K562 (cell line): ENCODE data around the gene GALE. TPM values are rescaled to one million over a fixed set of nuclear protein-coding genes. Genes with fewer than 3 reads are reported as not detected.

Experiments used
- ATAC-seq: fragments of 200-7000 bp; cut with Tn5 transposase; 3 replicates; pipeline ENCODE4 v1.9.1; 2020; ENCODE audit warnings: moderate library complexity
- BruUV-seq: library from RNA; stranded (reverse); fragments of 400-500 nt; replicated peaks from 2 replicates; lab custom pipeline; 2021; lab: Mats Ljungman, UMichigan
- CTCF ChIA-PET: fragments of 300-600 bp; formaldehyde crosslinking; extraction: SDS; loops from one replicate; lab custom pipeline; 2021; ENCODE audit warnings: low intra/inter-chr PET ratio; lab: Yijun Ruan, JAX
- POLR2A ChIA-PET: fragments of 300-600, 350-650 bp; sonication (Branson Sonifier 250); formaldehyde crosslinking; extraction: SDS; loops from one replicate; lab custom pipeline; 2021; ENCODE audit warnings: antibody characterized with exemption, inconsistent platforms; lab: Yijun Ruan, JAX
- DNase-seq, 4 experiments: peaks; one replicate each; pipeline versions ENCODE4 v3.0.0 to v3.0.0-alpha.2; 2011 to 2018; ENCODE audit warnings: low spot score in 3 of 4, mixed read lengths in 3 of 4; ENCODE audit errors: extremely low read depth in 1 of 4
- FAIRE-seq: peaks from 2 replicates; lab custom pipeline; 2011; peaks lifted over from hg19 to GRCh38; lab: Jason Lieb, UNC
- H2AFZ ChIP-seq: 2 replicates; pipeline ENCODE4 v1.6.0; 2011; ENCODE audit warnings: low read depth, low read length, control low read depth, inconsistent platforms
- H3K27ac ChIP-seq: fragments of 200-600 bp; 3 replicates; pipeline ENCODE4 v1.8.0; 2011; ENCODE audit warnings: low read depth, mild to moderate bottlenecking, control low read depth, inconsistent platforms, low read length, moderate library complexity, mixed read lengths; ENCODE audit errors: extremely low read depth
- H3K27me3 ChIP-seq, 2 experiments: fragments of 300-600 bp in 1 of 2; 2 replicates in 1 of 2; 3 replicates in 1 of 2; pipeline versions ENCODE4 v1.6.0 to v1.8.0; 2011; ENCODE audit warnings: inconsistent platforms in 2 of 2, low read length in 2 of 2, mild to moderate bottlenecking in 1 of 2, mixed read lengths in 1 of 2, moderate library complexity in 1 of 2; ENCODE audit not compliant: control insufficient read depth in 2 of 2, insufficient read depth in 2 of 2
- H3K36me3 ChIP-seq: fragments of 300-600 bp; 3 replicates; pipeline ENCODE4 v1.8.0; 2011; ENCODE audit warnings: mild to moderate bottlenecking, low read length, inconsistent platforms; ENCODE audit not compliant: control insufficient read depth, insufficient read depth
- H3K4me1 ChIP-seq, 2 experiments: fragments of 200-600 bp in 1 of 2; replicated peaks in 1 of 2; 2 replicates in 1 of 2; 3 replicates in 1 of 2; pipeline versions ENCODE4 v1.5.1 to v1.8.0; 2011; ENCODE audit warnings: inconsistent platforms in 2 of 2, low read length in 2 of 2, mild to moderate bottlenecking in 1 of 2, mixed read lengths in 1 of 2, moderate library complexity in 1 of 2; ENCODE audit not compliant: control insufficient read depth in 2 of 2, insufficient read depth in 2 of 2
- H3K4me2 ChIP-seq: 2 replicates; pipeline ENCODE4 v1.6.1; 2011; ENCODE audit warnings: low read length, control low read depth, inconsistent platforms, mixed read lengths; ENCODE audit not compliant: insufficient read depth
- H3K4me3 ChIP-seq: fragments of 200-600 bp; sonication (generic), shearing (Covaris generic); 2 replicates; pipeline ENCODE4 v1.5.1; 2016; ENCODE audit warnings: control low read depth, inconsistent platforms
- H3K79me2 ChIP-seq: fragments of 200-600 bp; 3 replicates; pipeline ENCODE4 v1.8.0; 2011; ENCODE audit warnings: low read length, inconsistent platforms; ENCODE audit not compliant: control insufficient read depth, insufficient read depth
- H3K9ac ChIP-seq, 2 experiments: 2 replicates each; pipeline versions ENCODE4 v1.6.0 to v1.6.1; 2011; ENCODE audit warnings: low read depth in 2 of 2, low read length in 2 of 2, control low read depth in 1 of 2, inconsistent platforms in 1 of 2, mild to moderate bottlenecking in 1 of 2, mixed read lengths in 1 of 2; ENCODE audit not compliant: insufficient read depth in 1 of 2
- H3K9me1 ChIP-seq: one replicate; pipeline ENCODE4 v1.6.0; 2011; ENCODE audit warnings: inconsistent platforms, mild to moderate bottlenecking, low read length, moderate library complexity; ENCODE audit not compliant: control insufficient read depth, insufficient read depth
- H3K9me3 ChIP-seq: replicated peaks from 2 replicates; pipeline ENCODE4 v1.5.1; 2011; ENCODE audit warnings: low read depth, low read length, inconsistent platforms; ENCODE audit not compliant: control insufficient read depth, insufficient read depth
- H4K20me1 ChIP-seq: replicated peaks from 2 replicates; pipeline ENCODE4 v1.6.1; 2011; ENCODE audit warnings: low read length, inconsistent platforms, mixed read lengths; ENCODE audit not compliant: control insufficient read depth, insufficient read depth
- TBL1XR1 ChIP-seq, 2 experiments: IDR thresholded peaks; 2 replicates each; pipeline ENCODE4 v1.6.1; 2012; ENCODE audit warnings: improper control_type of control experiment in 2 of 2, low read length in 2 of 2, mild to moderate bottlenecking in 1 of 2
- WGBS: fragments of 100-300 bp; shearing (Covaris generic); methylation state at CpG from one replicate; pipeline ENCODE4 v1.1.6; 2016; ENCODE audit warnings: low coverage, mixed read lengths; ENCODE audit not compliant: insufficient coverage; ENCODE audit errors: missing lambda C conversion rate; 5-methylcytosine and 5-hydroxymethylcytosine counted together
- in situ Hi-C: fragments of 300-500 bp; cut with MboI; formaldehyde crosslinking; loops from 4 replicates; pipeline ENCODE4 v1.15.0; 2018; ENCODE audit warnings: inconsistent platforms, mixed read lengths
- intact Hi-C: fragments of 100-400 bp; cut with micrococcal nuclease; formaldehyde crosslinking; loops from 2 replicates; pipeline ENCODE4 v1.14.2; 2022
- polyA plus RNA-seq, 8 experiments: library from polyadenylated mRNA; depleted of rRNA in 4 of 8; stranded (reverse) in 5 of 8; unstranded in 3 of 8; fragments of >200 nt; fragmentation: Nextera tagmentation in 2 of 8; fragmentation: Illumina TruSeq in 1 of 8; extraction: Ambion mirVana in 2 of 8; extraction: Trizol in 1 of 8; gene quantifications; 2 replicates each; pipeline versions ENCODE4 v1.2.1 to v1.2.3, GENCODE V29; 2011 to 2014; ENCODE audit warnings: inconsistent platforms in 1 of 8, missing spikeins in 1 of 8
- total RNA-seq, 7 experiments: library from RNA; depleted of rRNA in 6 of 7; stranded (reverse); fragments of >200 nt in 6 of 7; fragmentation: Illumina TruSeq in 2 of 7; extraction: Trizol in 2 of 7; gene quantifications; 2 replicates each; pipeline versions ENCODE4 v1.2.1 to v1.2.3, GENCODE V29; 2011 to 2021; ENCODE audit warnings: low replicate concordance in 1 of 7
- TF ChIP-seq, protein P1 (sequence below): fragments of 450-650 bp; IDR thresholded peaks from 2 replicates; pipeline ENCODE4 v1.7.1; 2018; ENCODE audit warnings: mild to moderate bottlenecking, low read depth; ENCODE audit not compliant: partially characterized antibody

GALE gene
- total and polyA plus RNA-seq, 9 of the 15 experiments (the other 6 are each of a cell fraction or from before 2014, with no cell fraction given), result 8.4 to 139 (median 88.3) TPM

DNA sequence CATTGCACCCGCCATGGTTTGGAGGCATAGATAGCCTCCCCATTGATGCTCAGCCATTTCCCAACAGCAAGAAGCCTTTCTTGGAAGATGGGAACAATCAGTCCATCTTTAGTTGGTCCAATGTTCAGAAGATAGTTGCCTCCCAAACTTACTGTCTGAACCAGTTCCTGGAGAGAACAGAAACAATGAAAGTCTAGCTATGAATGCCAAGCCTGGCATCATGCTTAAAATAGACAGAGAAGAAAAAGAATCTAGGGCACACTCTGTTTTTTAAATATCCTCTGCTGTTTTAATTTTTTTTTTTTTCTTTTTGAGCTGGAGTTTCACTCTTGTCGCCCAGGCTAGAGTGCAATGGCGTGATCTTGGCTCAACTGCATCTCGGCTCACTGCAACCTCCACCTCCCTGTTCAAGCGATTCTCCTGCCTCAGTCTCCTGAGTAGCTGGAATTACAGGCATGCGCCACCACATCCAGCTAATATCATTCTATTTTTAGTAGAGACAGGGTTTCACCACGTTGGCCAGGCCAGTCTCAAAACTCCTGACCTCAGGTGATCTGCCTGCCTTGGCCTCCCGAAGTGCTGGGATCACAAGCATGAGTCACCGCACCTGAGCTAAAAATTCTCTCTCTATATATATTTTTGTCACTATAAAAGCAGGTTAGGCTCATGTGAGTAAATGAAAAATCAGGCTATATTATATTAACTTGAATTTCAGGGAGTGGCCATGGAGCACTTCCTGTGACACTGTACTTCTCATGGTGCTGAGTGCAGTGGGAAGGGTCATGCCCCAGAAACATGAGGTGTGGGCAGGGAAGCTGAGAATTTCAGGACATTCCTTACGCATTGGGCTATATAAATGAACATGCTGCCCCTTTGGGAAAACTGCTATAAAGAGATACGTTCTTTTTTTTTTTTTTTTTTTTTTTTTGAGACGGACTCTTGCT is 48.4 kb upstream of the GALE start:
- POLR2A ChIA-PET, result no interaction called here
- Histone ChIP-seq H2AFZ (no peak overlapping the region), H3K36me3 (peaks cover 20% of the 10 kb centered on the region), H3K9me1 (no peaks in the 10 kb centered on the region), H3K79me2 (no peaks in the 10 kb centered on the region), H3K9ac (no peak overlapping the region), H3K27me3 (no peaks in the 10 kb centered on the region), H4K20me1 (no peaks in the 10 kb centered on the region), H3K27ac (no peak overlapping the region), H3K4me2 (no peak overlapping the region), H3K4me1 (no peaks in the 10 kb centered on the region; a peak in 1 of 5 replicates)
- 75% methylated on average over 12 of the region's 12 CpGs for WGBS
- BruUV-seq, result no TSS peak
- DNase-seq, result no peak
- ATAC-seq, result no peak
- CTCF ChIA-PET, result no interaction called here
- no peak for TF ChIP-seq TBL1XR1 (IDR thresholded peaks at IDR 0.05; ENCODE audit: low read length in 2 of 2)
- TF ChIP-seq, protein P1, sequence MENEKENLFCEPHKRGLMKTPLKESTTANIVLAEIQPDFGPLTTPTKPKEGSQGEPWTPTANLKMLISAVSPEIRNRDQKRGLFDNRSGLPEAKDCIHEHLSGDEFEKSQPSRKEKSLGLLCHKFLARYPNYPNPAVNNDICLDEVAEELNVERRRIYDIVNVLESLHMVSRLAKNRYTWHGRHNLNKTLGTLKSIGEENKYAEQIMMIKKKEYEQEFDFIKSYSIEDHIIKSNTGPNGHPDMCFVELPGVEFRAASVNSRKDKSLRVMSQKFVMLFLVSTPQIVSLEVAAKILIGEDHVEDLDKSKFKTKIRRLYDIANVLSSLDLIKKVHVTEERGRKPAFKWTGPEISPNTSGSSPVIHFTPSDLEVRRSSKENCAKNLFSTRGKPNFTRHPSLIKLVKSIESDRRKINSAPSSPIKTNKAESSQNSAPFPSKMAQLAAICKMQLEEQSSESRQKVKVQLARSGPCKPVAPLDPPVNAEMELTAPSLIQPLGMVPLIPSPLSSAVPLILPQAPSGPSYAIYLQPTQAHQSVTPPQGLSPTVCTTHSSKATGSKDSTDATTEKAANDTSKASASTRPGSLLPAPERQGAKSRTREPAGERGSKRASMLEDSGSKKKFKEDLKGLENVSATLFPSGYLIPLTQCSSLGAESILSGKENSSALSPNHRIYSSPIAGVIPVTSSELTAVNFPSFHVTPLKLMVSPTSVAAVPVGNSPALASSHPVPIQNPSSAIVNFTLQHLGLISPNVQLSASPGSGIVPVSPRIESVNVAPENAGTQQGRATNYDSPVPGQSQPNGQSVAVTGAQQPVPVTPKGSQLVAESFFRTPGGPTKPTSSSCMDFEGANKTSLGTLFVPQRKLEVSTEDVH, result no peak
- TF ChIP-seq, all 486 proteins: peak for 0
- FAIRE-seq, result no peak
- intact Hi-C loops (no loop called here), in situ Hi-C loops (loop anchor here (10.0 kb wide), 1 partner anchor 1716 kb away; no protein-coding TSS in a partner anchor)
- no peaks in the 10 kb centered on the region; the same call in 1 of the 2 replicates for H3K9me3 ChIP-seq
- H3K4me3 ChIP-seq, result no peak overlapping the region
